ENCODE measurements around the gene RPUSD1.

Gene RPUSD1

DNA sequence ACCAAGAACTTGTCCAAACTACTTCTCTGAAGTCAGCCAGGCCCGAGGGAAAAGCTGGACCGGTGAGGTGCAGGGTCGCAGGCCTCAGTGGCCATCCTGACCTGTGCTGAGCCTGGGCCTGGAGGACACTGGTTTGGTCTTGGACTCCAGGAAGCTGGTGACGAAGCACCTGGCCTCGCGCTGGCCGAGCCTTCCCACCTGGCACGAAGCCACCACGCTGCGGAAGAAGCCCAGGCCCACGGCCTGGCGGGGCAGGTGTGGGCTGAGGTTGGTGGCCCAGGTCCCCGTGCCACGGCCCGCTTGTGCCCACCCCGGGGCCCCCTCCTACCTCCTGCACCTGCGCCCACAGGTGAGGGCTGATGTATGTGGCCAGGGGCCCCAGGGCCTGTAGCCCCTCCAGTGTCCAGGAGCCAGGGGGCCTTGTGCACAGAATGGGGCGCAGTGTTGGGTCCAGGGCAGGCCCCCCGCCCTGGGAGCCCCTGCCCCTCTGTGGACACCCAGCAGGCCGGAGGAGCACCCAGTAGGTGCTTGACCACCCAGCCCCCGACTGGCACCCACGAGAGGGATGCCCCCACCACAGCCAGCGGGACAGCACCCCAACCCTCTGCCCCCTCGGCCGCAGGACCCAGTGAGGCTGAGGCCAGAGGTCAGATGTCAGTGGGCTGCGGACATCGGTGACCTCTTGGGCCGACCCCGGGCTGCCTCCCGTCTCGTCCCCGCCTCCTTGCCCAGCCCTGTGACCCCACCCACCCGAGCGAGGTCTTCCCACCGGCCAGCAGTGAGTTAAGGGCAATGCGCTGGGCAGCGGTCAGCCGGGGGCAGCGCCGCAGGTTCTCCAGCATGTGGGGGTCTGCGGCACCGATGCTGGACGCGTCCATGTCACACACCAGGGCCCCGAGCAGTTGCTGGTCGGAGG lies 13.8 kb downstream of the RPUSD1 start:
- Histone ChIP-seq H3K27ac (ENCODE audit: low read depth, low read length) (no peak overlapping the region), H3K27me3 (ENCODE audit: control insufficient read depth, insufficient read depth, low read length) (peaks cover 5% of the 10 kb centered on the region), H3K4me1 (ENCODE audit: control insufficient read depth, insufficient read depth, low read length) (no peaks in the 10 kb centered on the region), H3K9ac (ENCODE audit: low read length) (no peak overlapping the region), H3K4me3 (ENCODE audit: low read length) (no peak overlapping the region), H3K36me3 (ENCODE audit: control insufficient read depth, insufficient read depth, low read length) (no peaks in the 10 kb centered on the region)

DNA sequence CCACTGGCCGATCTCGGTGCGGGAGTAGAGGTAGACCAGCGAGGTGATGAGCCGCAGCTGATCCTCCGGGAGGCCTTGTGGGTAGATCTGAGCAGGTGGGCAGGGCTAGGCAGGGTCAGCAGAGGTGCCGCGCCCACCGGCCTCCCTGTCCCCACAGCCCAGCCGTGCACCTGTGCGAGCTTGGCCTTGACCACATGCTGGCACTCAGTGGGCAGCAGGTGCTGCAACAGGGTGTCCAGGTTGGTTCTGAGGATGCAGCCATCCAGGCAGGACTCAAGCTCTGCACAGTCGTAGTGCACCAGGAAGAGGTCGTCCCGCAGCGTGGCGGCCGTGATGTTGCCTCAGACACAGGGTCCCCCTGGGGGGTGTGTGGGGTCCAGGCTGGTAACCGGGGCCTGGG lies 15.2 kb downstream of the RPUSD1 start:
- Histone ChIP-seq H3K27me3 (ENCODE audit: control insufficient read depth, insufficient read depth, low read length) (peaks cover 4% of the 10 kb centered on the region), H3K9ac (ENCODE audit: low read length) (no peak overlapping the region), H3K4me1 (ENCODE audit: control insufficient read depth, insufficient read depth, low read length) (no peaks in the 10 kb centered on the region), H3K4me3 (ENCODE audit: low read length) (no peak overlapping the region), H3K36me3 (ENCODE audit: control insufficient read depth, insufficient read depth, low read length) (no peaks in the 10 kb centered on the region), H3K27ac (ENCODE audit: low read depth, low read length) (no peak overlapping the region)

DNA sequence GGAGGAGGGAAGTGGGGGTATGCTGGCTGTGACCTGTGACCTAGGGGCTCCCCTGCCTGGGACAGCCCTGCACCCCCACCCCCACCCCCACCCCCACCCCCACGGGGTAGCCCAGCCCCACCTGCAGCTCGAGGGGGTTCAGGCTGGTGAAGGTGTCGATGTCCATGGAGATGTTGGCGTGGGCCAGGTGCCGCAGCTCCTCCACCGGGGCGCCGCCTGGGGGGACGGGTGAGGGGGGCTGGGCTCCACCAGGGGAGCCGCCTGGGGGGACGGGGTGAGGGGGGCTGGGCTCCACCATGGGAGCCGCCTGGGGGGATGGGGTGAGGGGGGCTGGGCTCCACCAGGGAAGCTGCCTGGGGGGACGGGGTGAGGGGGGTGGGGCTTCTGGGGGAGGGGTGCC lies 17.8 kb downstream of the RPUSD1 start:
- H3K27ac ChIP-seq (ENCODE audit: low read depth, low read length): no peak overlapping the region
- no peak overlapping the region for H3K9ac ChIP-seq (ENCODE audit: low read length)
- no peaks in the 10 kb centered on the region for H3K27me3 ChIP-seq (ENCODE audit: control insufficient read depth, insufficient read depth, low read length)
- no peaks in the 10 kb centered on the region for H3K36me3 ChIP-seq (ENCODE audit: control insufficient read depth, insufficient read depth, low read length)
- no peak overlapping the region for H3K4me3 ChIP-seq (ENCODE audit: low read length)
- no peaks in the 10 kb centered on the region for H3K4me1 ChIP-seq (ENCODE audit: control insufficient read depth, insufficient read depth, low read length)

DNA sequence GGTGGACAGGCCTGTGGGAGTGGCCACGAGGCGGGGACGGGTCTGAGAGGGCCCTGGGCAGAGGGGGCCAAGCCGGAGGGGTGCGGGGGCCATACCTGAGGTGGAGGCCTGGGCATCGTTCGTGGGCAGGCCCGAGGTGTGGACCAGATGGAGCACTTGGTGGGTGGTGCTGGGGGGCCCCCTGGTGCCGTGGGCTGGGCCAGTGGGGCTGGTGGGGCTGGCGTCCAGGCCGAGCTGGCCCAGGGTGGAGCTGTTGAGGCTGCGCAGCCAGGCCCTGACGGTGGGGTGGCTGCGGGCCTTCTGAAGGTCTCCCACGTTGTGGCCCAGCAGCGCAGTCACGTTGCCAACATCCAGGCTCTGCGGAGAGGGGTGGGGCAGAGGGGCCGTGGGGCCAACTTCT lies 18.2 kb downstream of the RPUSD1 start:
- Histone ChIP-seq H3K4me1 (ENCODE audit: control insufficient read depth, insufficient read depth, low read length) (no peaks in the 10 kb centered on the region), H3K27me3 (ENCODE audit: control insufficient read depth, insufficient read depth, low read length) (no peaks in the 10 kb centered on the region), H3K36me3 (ENCODE audit: control insufficient read depth, insufficient read depth, low read length) (no peaks in the 10 kb centered on the region), H3K4me3 (ENCODE audit: low read length) (no peak overlapping the region), H3K27ac (ENCODE audit: low read depth, low read length) (no peak overlapping the region), H3K9ac (ENCODE audit: low read length) (no peak overlapping the region)

DNA sequence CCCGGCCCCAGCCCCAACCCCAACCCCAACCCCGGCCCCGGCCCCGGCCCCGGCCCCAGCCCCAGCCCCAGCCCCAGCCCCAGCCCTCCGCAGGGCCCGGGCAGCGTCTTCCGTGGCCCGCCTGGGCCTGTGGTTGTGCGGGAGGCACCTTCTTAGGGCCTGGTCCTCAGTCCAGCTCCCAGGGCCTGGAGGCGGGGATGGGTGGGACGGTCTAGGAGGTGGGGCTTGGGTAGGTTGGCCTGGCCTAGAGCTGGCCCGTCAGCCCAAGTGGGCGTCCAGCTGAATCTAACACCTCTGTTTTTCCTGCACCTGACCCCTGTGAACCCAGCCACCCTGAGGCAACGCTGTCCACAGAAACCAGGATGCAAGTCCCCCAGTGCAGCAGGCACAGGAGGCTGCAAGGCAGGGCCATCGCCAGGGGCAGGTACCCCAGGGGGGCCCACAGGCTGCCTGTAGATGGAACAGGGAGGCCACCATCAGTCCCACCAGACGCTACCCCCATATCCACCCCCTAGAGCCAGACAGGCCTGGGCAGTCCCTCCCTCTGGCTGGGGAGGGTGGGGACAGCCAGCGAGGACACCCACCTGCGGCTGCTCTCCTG lies 18.9 kb downstream of the RPUSD1 start:
- H3K36me3 ChIP-seq (ENCODE audit: control insufficient read depth, insufficient read depth, low read length): no peaks in the 10 kb centered on the region

DNA sequence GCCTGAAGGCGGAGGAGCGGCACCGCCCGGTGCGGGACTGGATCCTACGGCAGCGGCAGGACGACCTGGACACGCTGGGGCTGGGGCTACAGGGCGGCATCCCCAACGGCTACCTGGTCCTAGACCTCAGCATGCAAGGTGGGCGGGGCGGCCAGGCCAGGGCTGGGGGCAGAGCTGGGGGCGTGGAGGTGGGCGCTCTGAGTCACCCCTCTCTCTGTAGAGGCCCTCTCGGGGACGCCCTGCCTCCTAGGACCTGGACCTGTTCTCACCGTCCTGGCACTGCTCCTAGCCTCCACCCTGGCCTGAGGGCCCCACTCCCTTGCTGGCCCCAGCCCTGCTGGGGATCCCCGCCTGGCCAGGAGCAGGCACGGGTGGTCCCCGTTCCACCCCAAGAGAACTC lies 19.8 kb downstream of the RPUSD1 start:
- no peaks in the 10 kb centered on the region for H3K36me3 ChIP-seq (ENCODE audit: control insufficient read depth, insufficient read depth, low read length)
- H3K4me1 ChIP-seq (ENCODE audit: control insufficient read depth, insufficient read depth, low read length): no peaks in the 10 kb centered on the region
- no peak overlapping the region for H3K27ac ChIP-seq (ENCODE audit: low read depth, low read length)
- no peaks in the 10 kb centered on the region for H3K27me3 ChIP-seq (ENCODE audit: control insufficient read depth, insufficient read depth, low read length)
- no peak overlapping the region for H3K4me3 ChIP-seq (ENCODE audit: low read length)
- no peak overlapping the region for H3K9ac ChIP-seq (ENCODE audit: low read length)

More for the DNA sequence above, 18.9 kb downstream of the RPUSD1 start:
- H3K9ac ChIP-seq (ENCODE audit: low read length): no peak overlapping the region
- H3K4me1 ChIP-seq (ENCODE audit: control insufficient read depth, insufficient read depth, low read length): no peaks in the 10 kb centered on the region
- H3K27me3 ChIP-seq (ENCODE audit: control insufficient read depth, insufficient read depth, low read length): no peaks in the 10 kb centered on the region
- no peak overlapping the region for H3K4me3 ChIP-seq (ENCODE audit: low read length)
- H3K27ac ChIP-seq (ENCODE audit: low read depth, low read length): no peak overlapping the region

DNA sequence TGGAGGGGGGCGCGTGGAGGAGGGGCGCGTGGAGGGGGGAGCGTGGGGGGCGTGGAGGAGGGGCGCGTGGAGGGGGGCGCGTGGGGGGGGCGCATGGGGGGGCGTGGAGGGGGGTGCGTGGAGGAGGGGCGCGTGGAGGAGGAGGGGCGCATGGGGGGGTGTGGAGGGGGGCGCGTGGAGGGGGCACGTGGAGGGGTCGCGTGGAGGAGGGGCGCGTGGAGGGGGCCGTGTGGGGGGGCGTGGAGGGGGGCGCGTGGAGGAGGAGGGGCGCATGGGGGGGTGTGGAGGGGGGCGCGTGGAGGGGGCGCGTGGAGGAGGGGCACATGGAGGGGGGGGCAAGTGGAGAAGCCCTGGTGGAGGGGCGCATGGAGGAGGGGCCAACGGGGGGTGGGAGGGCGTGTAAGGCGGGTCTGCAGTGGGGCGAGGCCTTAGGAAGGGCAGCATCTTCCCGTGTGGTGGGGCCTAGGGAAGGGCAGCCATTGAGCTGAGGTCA lies 20.4 kb downstream of the RPUSD1 start:
- H3K27me3 ChIP-seq (ENCODE audit: control insufficient read depth, insufficient read depth, low read length): no peaks in the 10 kb centered on the region
- H3K27ac ChIP-seq (ENCODE audit: low read depth, low read length): no peak overlapping the region
- H3K4me1 ChIP-seq (ENCODE audit: control insufficient read depth, insufficient read depth, low read length): no peaks in the 10 kb centered on the region
- H3K36me3 ChIP-seq (ENCODE audit: control insufficient read depth, insufficient read depth, low read length): no peaks in the 10 kb centered on the region
- no peak overlapping the region for H3K9ac ChIP-seq (ENCODE audit: low read length)
- no peak overlapping the region for H3K4me3 ChIP-seq (ENCODE audit: low read length)

DNA sequence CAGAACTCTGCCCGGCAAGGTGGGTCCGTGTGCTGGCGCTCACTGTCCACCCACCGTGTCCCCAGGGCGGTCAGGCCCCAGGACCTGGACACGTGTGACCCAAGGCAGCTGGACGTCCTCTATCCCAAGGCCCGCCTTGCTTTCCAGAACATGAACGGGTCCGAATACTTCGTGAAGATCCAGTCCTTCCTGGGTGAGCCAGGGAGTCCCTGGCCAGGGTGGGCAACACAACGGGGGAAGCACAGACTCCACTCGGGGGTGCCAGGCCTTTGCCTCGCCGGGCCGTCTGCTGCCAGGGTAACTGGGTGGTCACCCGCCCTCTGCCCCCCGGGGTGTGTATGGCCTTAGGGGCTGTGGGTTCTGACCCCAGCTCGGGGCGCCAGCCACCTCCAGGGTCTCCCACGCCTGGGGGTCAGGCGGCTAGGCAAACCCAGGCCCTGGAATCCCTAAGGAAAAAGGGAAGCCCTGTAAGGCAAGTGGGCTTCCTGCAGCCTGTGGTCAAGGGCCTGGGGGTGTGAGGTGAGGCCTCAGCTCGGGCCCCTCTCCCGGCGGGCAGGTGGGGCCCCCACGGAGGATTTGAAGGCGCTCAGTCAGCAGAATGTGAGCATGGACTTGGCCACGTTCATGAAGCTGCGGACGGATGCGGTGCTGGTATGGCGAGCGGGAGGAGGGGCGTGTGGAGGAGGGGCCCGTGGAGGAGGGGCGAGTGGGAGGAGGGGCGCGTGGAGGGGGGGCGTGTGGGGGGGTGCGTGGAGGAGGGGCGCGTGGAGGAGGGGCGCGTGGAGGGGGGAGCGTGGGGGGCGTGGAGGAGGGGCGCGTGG lies 21.2 kb downstream of the RPUSD1 start:
- H3K27ac ChIP-seq (ENCODE audit: low read depth, low read length): no peak overlapping the region
- H3K36me3 ChIP-seq (ENCODE audit: control insufficient read depth, insufficient read depth, low read length): no peaks in the 10 kb centered on the region
- no peak overlapping the region for H3K4me3 ChIP-seq (ENCODE audit: low read length)
- no peak overlapping the region for H3K9ac ChIP-seq (ENCODE audit: low read length)
- no peaks in the 10 kb centered on the region for H3K4me1 ChIP-seq (ENCODE audit: control insufficient read depth, insufficient read depth, low read length)
- no peaks in the 10 kb centered on the region for H3K27me3 ChIP-seq (ENCODE audit: control insufficient read depth, insufficient read depth, low read length)

DNA sequence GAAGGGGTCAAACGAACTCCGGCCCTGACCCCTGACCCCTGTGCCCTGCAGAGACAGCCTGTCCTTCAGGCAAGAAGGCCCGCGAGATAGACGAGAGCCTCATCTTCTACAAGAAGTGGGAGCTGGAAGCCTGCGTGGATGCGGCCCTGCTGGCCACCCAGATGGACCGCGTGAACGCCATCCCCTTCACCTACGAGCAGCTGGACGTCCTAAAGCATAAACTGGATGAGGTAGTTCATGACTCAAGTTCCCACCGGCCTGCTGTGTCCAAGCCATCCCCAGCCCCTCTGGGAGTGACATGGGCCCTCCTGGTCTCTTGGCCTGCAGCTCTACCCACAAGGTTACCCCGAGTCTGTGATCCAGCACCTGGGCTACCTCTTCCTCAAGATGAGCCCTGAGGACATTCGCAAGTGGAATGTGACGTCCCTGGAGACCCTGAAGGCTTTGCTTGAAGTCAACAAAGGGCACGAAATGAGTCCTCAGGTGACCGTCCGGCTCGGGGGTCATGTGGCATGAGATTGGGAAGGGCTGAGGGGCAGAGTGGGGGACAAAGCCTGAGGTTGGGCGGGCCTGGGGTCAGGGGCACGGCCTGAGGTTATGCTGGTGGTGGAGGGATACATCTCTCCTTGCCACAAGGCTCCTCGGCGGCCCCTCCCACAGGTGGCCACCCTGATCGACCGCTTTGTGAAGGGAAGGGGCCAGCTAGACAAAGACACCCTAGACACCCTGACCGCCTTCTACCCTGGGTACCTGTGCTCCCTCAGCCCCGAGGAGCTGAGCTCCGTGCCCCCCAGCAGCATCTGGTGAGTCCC lies 22.0 kb downstream of the RPUSD1 start:
- no peak overlapping the region for H3K4me3 ChIP-seq (ENCODE audit: low read length)
- no peak overlapping the region for H3K27ac ChIP-seq (ENCODE audit: low read depth, low read length)
- no peaks in the 10 kb centered on the region for H3K36me3 ChIP-seq (ENCODE audit: control insufficient read depth, insufficient read depth, low read length)
- H3K9ac ChIP-seq (ENCODE audit: low read length): no peak overlapping the region
- H3K27me3 ChIP-seq (ENCODE audit: control insufficient read depth, insufficient read depth, low read length): no peaks in the 10 kb centered on the region
- H3K4me1 ChIP-seq (ENCODE audit: control insufficient read depth, insufficient read depth, low read length): no peaks in the 10 kb centered on the region

DNA sequence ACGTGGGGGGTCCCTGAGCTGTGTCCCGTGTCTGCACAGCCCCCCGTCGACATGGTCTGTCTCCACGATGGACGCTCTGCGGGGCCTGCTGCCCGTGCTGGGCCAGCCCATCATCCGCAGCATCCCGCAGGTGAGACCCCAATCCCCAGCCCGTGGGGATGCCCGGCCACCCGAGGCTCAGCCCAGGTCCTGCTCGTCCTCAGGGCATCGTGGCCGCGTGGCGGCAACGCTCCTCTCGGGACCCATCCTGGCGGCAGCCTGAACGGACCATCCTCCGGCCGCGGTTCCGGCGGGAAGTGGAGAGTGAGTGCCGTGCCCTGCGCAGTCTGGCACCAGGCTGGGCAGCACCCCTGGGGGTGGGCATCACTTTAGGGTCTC lies 22.7 kb downstream of the RPUSD1 start:
- H3K4me1 ChIP-seq (ENCODE audit: control insufficient read depth, insufficient read depth, low read length): no peaks in the 10 kb centered on the region
- H3K27ac ChIP-seq (ENCODE audit: low read depth, low read length): no peak overlapping the region
- H3K36me3 ChIP-seq (ENCODE audit: control insufficient read depth, insufficient read depth, low read length): no peaks in the 10 kb centered on the region
- no peak overlapping the region for H3K4me3 ChIP-seq (ENCODE audit: low read length)
- H3K9ac ChIP-seq (ENCODE audit: low read length): no peak overlapping the region
- no peaks in the 10 kb centered on the region for H3K27me3 ChIP-seq (ENCODE audit: control insufficient read depth, insufficient read depth, low read length)

DNA sequence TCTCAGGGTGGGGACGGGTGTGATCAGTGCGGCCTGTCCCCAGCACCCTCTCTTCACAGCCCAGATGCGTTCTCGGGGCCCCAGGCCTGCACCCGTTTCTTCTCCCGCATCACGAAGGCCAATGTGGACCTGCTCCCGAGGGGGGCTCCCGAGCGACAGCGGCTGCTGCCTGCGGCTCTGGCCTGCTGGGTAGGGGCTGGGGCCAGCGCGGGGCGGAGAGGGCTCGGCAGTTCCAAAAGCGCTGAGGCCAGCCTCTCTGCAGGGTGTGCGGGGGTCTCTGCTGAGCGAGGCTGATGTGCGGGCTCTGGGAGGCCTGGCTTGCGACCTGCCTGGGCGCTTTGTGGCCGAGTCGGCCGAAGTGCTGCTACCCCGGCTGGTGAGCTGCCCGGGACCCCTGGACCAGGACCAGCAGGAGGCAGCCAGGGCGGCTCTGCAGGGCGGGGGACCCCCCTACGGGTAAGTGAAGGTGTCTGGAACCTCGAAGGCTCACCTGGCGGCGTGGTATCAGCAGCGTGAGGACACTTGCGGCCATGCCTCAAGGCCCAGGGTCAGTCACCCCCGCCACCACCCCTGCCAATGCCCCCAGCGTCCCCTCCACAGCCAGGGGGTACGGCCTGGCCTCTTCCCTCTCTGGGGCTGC lies 23.2 kb downstream of the RPUSD1 start:
- no peak overlapping the region for H3K27ac ChIP-seq (ENCODE audit: low read depth, low read length)
- H3K9ac ChIP-seq (ENCODE audit: low read length): no peak overlapping the region
- no peaks in the 10 kb centered on the region for H3K4me1 ChIP-seq (ENCODE audit: control insufficient read depth, insufficient read depth, low read length)
- H3K27me3 ChIP-seq (ENCODE audit: control insufficient read depth, insufficient read depth, low read length): no peaks in the 10 kb centered on the region
- H3K36me3 ChIP-seq (ENCODE audit: control insufficient read depth, insufficient read depth, low read length): no peaks in the 10 kb centered on the region
- H3K4me3 ChIP-seq (ENCODE audit: low read length): no peak overlapping the region

Measured in rectal smooth muscle tissue (tissue), 1 donor.